Measurements from ENCODE around the gene KIF3A. TPM values are rescaled to one million over a fixed set of nuclear protein-coding genes. Genes with fewer than 3 reads are reported as not detected.

The KIF3A gene
- total and polyA plus RNA-seq, 3 donors from 2014 or later: 23.2 to 38.6 (median 30.8) TPM

- Histone ChIP-seq H3K36me3 (ENCODE audit: low read depth, missing control alignments) (no peaks in the 10 kb centered on the region), H3K9me3 (no peaks in the 10 kb centered on the region), H3K27me3 (no peaks in the 10 kb centered on the region), H3K4me3 (no peak overlapping the region), H3K27ac (no peak overlapping the region), H3K4me1 (no peaks in the 10 kb centered on the region)
- WGBS, 2 donors: 72 to 82% methylated on average over 1 of the region's 1 CpG
- TF ChIP-seq POLR2A (IDR thresholded peaks at IDR 0.05): no peak
- TF ChIP-seq CTCF (IDR thresholded peaks at IDR 0.05): no peak
- DNase-seq: no peak
- intact Hi-C loops (cut with DNase I; ENCODE audit: low total_unique reads): no loop called here
Measured at GRCh38 chr5:132673488-132673887, 63.9 kb downstream of the KIF3A start.

GRCh38 chr5:132671000-132671399 is 66.3 kb downstream of the KIF3A start:
- DNase-seq: no peak
- WGBS, 2 donors: 96 to 98% methylated on average over 3 of the region's 3 CpGs
- H3K27ac ChIP-seq: no peak overlapping the region
- no peaks in the 10 kb centered on the region for H3K4me1 ChIP-seq
- H3K27me3 ChIP-seq: no peaks in the 10 kb centered on the region
- no peaks in the 10 kb centered on the region for H3K9me3 ChIP-seq
- intact Hi-C loops (cut with DNase I; ENCODE audit: low total_unique reads): no loop called here
- no peaks in the 10 kb centered on the region for H3K36me3 ChIP-seq (ENCODE audit: low read depth, missing control alignments)
- no peak for TF ChIP-seq CTCF (IDR thresholded peaks at IDR 0.05)
- TF ChIP-seq POLR2A (IDR thresholded peaks at IDR 0.05): no peak
- H3K4me3 ChIP-seq: no peak overlapping the region

- no peak overlapping the region for H3K4me3 ChIP-seq
- TF ChIP-seq CTCF (IDR thresholded peaks at IDR 0.05): no peak
- no peak for TF ChIP-seq POLR2A (IDR thresholded peaks at IDR 0.05)
Measured at GRCh38 chr5:132669966-132670882, 67.1 kb downstream of the KIF3A start.

GRCh38 chr5:132669455-132669820 is 67.9 kb downstream of the KIF3A start:
- TF ChIP-seq POLR2A (IDR thresholded peaks at IDR 0.05): no peak
- no peak for TF ChIP-seq CTCF (IDR thresholded peaks at IDR 0.05)
- H3K9me3 ChIP-seq: no peaks in the 10 kb centered on the region
- H3K36me3 ChIP-seq (ENCODE audit: low read depth, missing control alignments): no peaks in the 10 kb centered on the region
- peaks cover 2% of the 10 kb centered on the region for H3K4me1 ChIP-seq
- WGBS, 2 donors: 81 to 82% methylated on average over 5 to 7 of the region's 7 CpGs
- no peak overlapping the region for H3K4me3 ChIP-seq
- no peak overlapping the region for H3K27ac ChIP-seq
- DNase-seq: no peak
- no peaks in the 10 kb centered on the region for H3K27me3 ChIP-seq
- intact Hi-C loops (cut with DNase I; ENCODE audit: low total_unique reads): no loop called here

More at GRCh38 chr5:132669966-132670882, 67.1 kb downstream of the KIF3A start:
- intact Hi-C loops (cut with DNase I; ENCODE audit: low total_unique reads): no loop called here
- Histone ChIP-seq H3K27me3 (no peaks in the 10 kb centered on the region), H3K36me3 (ENCODE audit: low read depth, missing control alignments) (no peaks in the 10 kb centered on the region), H3K9me3 (no peaks in the 10 kb centered on the region), H3K4me1 (no peaks in the 10 kb centered on the region), H3K27ac (no peak overlapping the region)
- DNase-seq: no peak
- WGBS, 2 donors: 80 to 86% methylated on average over 16 of the region's 16 CpGs

Data from testis (tissue), 3 donors.